OCI-LY7 (cell line): ENCODE results near the gene NLRC3. TPM values are rescaled to one million over a fixed set of nuclear protein-coding genes. Genes with fewer than 3 reads are reported as not detected.
A peak's percentile ranks its signal among the peaks of the same experiment; 100 is the strongest.

Experiments
- BruUV-seq: library from RNA; stranded (reverse); fragments of 400-500 nt; replicated peaks from 2 replicates; lab custom pipeline; 2021; lab: Mats Ljungman, UMichigan
- CTCF ChIA-PET: fragments of 300-600 bp; sonication (Branson Sonifier 250); formaldehyde crosslinking; loops from one replicate; lab custom pipeline; 2022; ENCODE audit warnings: antibody characterized with exemption; ENCODE audit not compliant: unreplicated experiment; lab: Charles Lee
- POLR2A ChIA-PET: fragments of 300-600 bp; sonication (Branson Sonifier 250); formaldehyde crosslinking; loops from one replicate; lab custom pipeline; 2022; ENCODE audit warnings: antibody characterized with exemption; lab: Charles Lee
- DNase-seq: peaks from one replicate; pipeline ENCODE4 v3.0.0-alpha.2; 2015; ENCODE audit warnings: low spot score
- H2AFZ ChIP-seq: fragments of 200-600 bp; sonication (generic), shearing (Covaris generic); 2 replicates; pipeline ENCODE4 v1.6.1; 2014; ENCODE audit warnings: mild to moderate bottlenecking, antibody characterized with exemption, low read length, moderate library complexity
- H3K27ac ChIP-seq: fragments of 200-600 bp; sonication (generic); 2 replicates; pipeline ENCODE4 v1.5.1; 2014; ENCODE audit warnings: mixed run types, low read depth, mild to moderate bottlenecking, moderate library complexity, low read length, inconsistent platforms; ENCODE audit not compliant: poor library complexity, severe bottlenecking
- H3K36me3 ChIP-seq: fragments of 200-600 bp; sonication (generic); 2 replicates; pipeline ENCODE4 v1.6.1; 2014; ENCODE audit warnings: mild to moderate bottlenecking, antibody characterized with exemption, low read length, moderate library complexity, mixed read lengths; ENCODE audit not compliant: insufficient read depth
- H3K4me1 ChIP-seq: fragments of 200-600 bp; sonication (generic); 2 replicates; pipeline ENCODE4 v1.5.1; 2014; ENCODE audit warnings: mild to moderate bottlenecking, low read length; ENCODE audit not compliant: insufficient read depth, poor library complexity, severe bottlenecking
- H3K4me2 ChIP-seq: fragments of 200-600 bp; sonication (generic); 2 replicates; pipeline ENCODE4 v1.6.1; 2014; ENCODE audit warnings: mild to moderate bottlenecking, low read length
- H3K4me3 ChIP-seq: fragments of 200-600 bp; sonication (generic); 2 replicates; pipeline ENCODE4 v1.5.1; 2014; ENCODE audit warnings: mild to moderate bottlenecking, low read depth, low read length; ENCODE audit not compliant: poor library complexity, severe bottlenecking
- H3K79me2 ChIP-seq: fragments of 200-600 bp; sonication (generic); 2 replicates; pipeline ENCODE4 v1.6.1; 2016; ENCODE audit warnings: low read depth, mild to moderate bottlenecking, low read length, moderate library complexity, mixed read lengths; ENCODE audit not compliant: insufficient read depth
- H3K9me2 ChIP-seq: fragments of 200-600 bp; sonication (generic); 2 replicates; pipeline ENCODE4 v1.6.1; 2016; ENCODE audit warnings: mild to moderate bottlenecking, low read length, mixed read lengths; ENCODE audit not compliant: insufficient read depth
- H3K9me3 ChIP-seq: fragments of 200-600 bp; sonication (generic); 2 replicates; pipeline ENCODE4 v1.6.1; 2014; ENCODE audit warnings: mild to moderate bottlenecking, mixed run types, low read length, mixed read lengths
- H4K20me1 ChIP-seq: fragments of 200-600 bp; sonication (generic); 2 replicates; pipeline ENCODE4 v1.6.1; 2014; ENCODE audit warnings: mild to moderate bottlenecking, antibody characterized with exemption, low read length, moderate library complexity, mixed read lengths; ENCODE audit not compliant: insufficient read depth
- CTCF ChIP-seq: fragments of 200-600 bp; sonication (generic); conservative IDR thresholded peaks from 2 replicates; pipeline ENCODE4 v1.5.1; 2014; ENCODE audit warnings: mild to moderate bottlenecking, antibody characterized with exemption, low read length, moderate library complexity, mixed read lengths
- EZH2phosphoT487 ChIP-seq: fragments of 200-600 bp; sonication (generic); IDR thresholded peaks from 2 replicates; pipeline ENCODE4 v1.6.1; 2018; ENCODE audit warnings: low read depth, borderline replicate concordance, mild to moderate bottlenecking, mixed run types, antibody characterized with exemption, low read length, moderate library complexity, mixed read lengths
- intact Hi-C: fragments of 100-400 bp; cut with micrococcal nuclease; formaldehyde crosslinking; loops from one replicate; pipeline ENCODE4 v1.10.0; 2022; ENCODE audit not compliant: unreplicated experiment
- total RNA-seq, 2 experiments: library from RNA; depleted of rRNA in 1 of 2; stranded (reverse); fragments of >200 nt in 1 of 2; shearing (Covaris generic) in 1 of 2; gene quantifications; 2 replicates each; pipeline ENCODE4 v1.2.3, GENCODE V29; 2014 to 2022

NLRC3 gene
- total RNA-seq, 2 experiments from 2014 or later, result 50.6 to 74.0 TPM

- no peak for TF ChIP-seq CTCF
- no peak for TF ChIP-seq EZH2phosphoT487
- CTCF ChIA-PET, result no interaction called here
These were observed 30.1 kb downstream of the NLRC3 start for GRCh38 chr16:3546986-3547682.

GRCh38 chr16:3542601-3543373, 34.4 kb downstream of the NLRC3 start:
- no peaks in the 10 kb centered on the region for H3K9me2 ChIP-seq
- BruUV-seq, result no TSS peak
- H3K9me3 ChIP-seq, result no peaks in the 10 kb centered on the region
- peaks cover 93% of the 10 kb centered on the region for H3K36me3 ChIP-seq
- ChIA-PET CTCF (no interaction called here), POLR2A (no interaction called here)
- H4K20me1 ChIP-seq, result no peaks in the 10 kb centered on the region
- no peaks in the 10 kb centered on the region for H3K4me1 ChIP-seq
- TF ChIP-seq CTCF (no peak), EZH2phosphoT487 (no peak)
- no peak overlapping the region for H3K4me2 ChIP-seq
- H3K27ac ChIP-seq, result no peak overlapping the region
- no peak overlapping the region for H2AFZ ChIP-seq
- H3K79me2 ChIP-seq, result no peaks in the 10 kb centered on the region
- H3K4me3 ChIP-seq, result no peak overlapping the region
- intact Hi-C loops, result no loop called here
- DNase-seq, result no peak

More at GRCh38 chr16:3546986-3547682, 30.1 kb downstream of the NLRC3 start:
- no peak overlapping the region for H2AFZ ChIP-seq
- DNase-seq, result no peak
- peaks cover 97% of the 10 kb centered on the region for H3K36me3 ChIP-seq
- H3K79me2 ChIP-seq, result no peaks in the 10 kb centered on the region
- H3K4me1 ChIP-seq, result no peaks in the 10 kb centered on the region
- TSS peak; percentile 34 for BruUV-seq
- intact Hi-C loops, result no loop called here
- no peaks in the 10 kb centered on the region for H3K9me3 ChIP-seq
- H3K4me3 ChIP-seq, result no peak overlapping the region
- POLR2A ChIA-PET, result interaction anchor here (0.7 kb wide), 1 partner anchor 72 kb away, joined by 3 read pairs; no protein-coding TSS in a partner anchor
- H3K9me2 ChIP-seq, result no peaks in the 10 kb centered on the region
- H3K27ac ChIP-seq, result no peak overlapping the region
- H3K4me2 ChIP-seq, result no peak overlapping the region
- H4K20me1 ChIP-seq, result no peaks in the 10 kb centered on the region
